PC-3 (cell line): ENCODE results near the gene VSX1. TPM values are rescaled to one million over a fixed set of nuclear protein-coding genes. Genes with fewer than 3 reads are reported as not detected.

Experiments used
- ATAC-seq: fragments of 200-7000 bp; cut with Tn5 transposase; 2 replicates; pipeline ENCODE4 v1.9.1; 2020; ENCODE audit warnings: mild to moderate bottlenecking, moderate library complexity
- BruUV-seq: library from RNA; stranded (reverse); fragments of 400-500 nt; replicated peaks from 2 replicates; lab custom pipeline; 2021; lab: Mats Ljungman, UMichigan
- CTCF ChIA-PET: fragments of 300-600 bp; sonication (Branson Sonifier 250); formaldehyde crosslinking; loops from one replicate; lab custom pipeline; 2022; ENCODE audit warnings: antibody characterized with exemption; lab: Charles Lee
- POLR2A ChIA-PET: fragments of 300-600 bp; sonication (Branson Sonifier 250); formaldehyde crosslinking; loops from one replicate; lab custom pipeline; 2022; ENCODE audit warnings: antibody characterized with exemption; ENCODE audit not compliant: unreplicated experiment; lab: Charles Lee
- DNase-seq: peaks from one replicate; pipeline ENCODE4 v3.0.0-alpha.2; 2015
- H2AFZ ChIP-seq: fragments of 300-600 bp; sonication (generic); 2 replicates; pipeline ENCODE4 v1.6.0; 2016; ENCODE audit warnings: antibody characterized with exemption, low read length
- H3F3A ChIP-seq: fragments of 300-600 bp; sonication (generic); one replicate; pipeline ENCODE4 v1.6.0; 2017; ENCODE audit warnings: antibody characterized with exemption, low read length, control low read depth, mild to moderate bottlenecking; ENCODE audit not compliant: unreplicated experiment
- H3K27ac ChIP-seq: fragments of 300-600 bp; sonication (generic); 2 replicates; pipeline ENCODE4 v1.5.1; 2016; ENCODE audit warnings: mild to moderate bottlenecking, low read length
- H3K27me3 ChIP-seq: fragments of 300-600 bp; sonication (generic); 2 replicates; pipeline ENCODE4 v1.6.1; 2016; ENCODE audit warnings: low read length, mixed read lengths
- H3K36me3 ChIP-seq: fragments of 300-600 bp; sonication (generic); 2 replicates; pipeline ENCODE4 v1.6.1; 2016; ENCODE audit warnings: low read depth, mixed run types, low read length, mixed read lengths
- H3K4me1 ChIP-seq: fragments of 300-600 bp; sonication (generic); 2 replicates; pipeline ENCODE4 v1.5.1; 2016; ENCODE audit warnings: low read length; ENCODE audit not compliant: insufficient read depth
- H3K4me2 ChIP-seq: fragments of 300-600 bp; sonication (generic); 2 replicates; pipeline ENCODE4 v1.6.0; 2016; ENCODE audit warnings: low read length
- H3K4me3 ChIP-seq: fragments of 300-600 bp; sonication (generic); 2 replicates; pipeline ENCODE4 v1.5.1; 2016; ENCODE audit warnings: mild to moderate bottlenecking, low read length, mixed read lengths
- H3K79me2 ChIP-seq: fragments of 300-600 bp; sonication (generic); 2 replicates; pipeline ENCODE4 v1.6.1; 2017; ENCODE audit warnings: low read length, mixed read lengths
- H3K9ac ChIP-seq: fragments of 300-600 bp; sonication (generic); 2 replicates; pipeline ENCODE4 v1.6.0; 2016; ENCODE audit warnings: mild to moderate bottlenecking, low read length
- H3K9me2 ChIP-seq: fragments of 300-600 bp; sonication (generic); replicated peaks from 2 replicates; pipeline ENCODE4 v1.6.1; 2016; ENCODE audit warnings: mixed run types, low read length, mixed read lengths
- H3K9me3 ChIP-seq: fragments of 300-600 bp; sonication (generic); 2 replicates; pipeline ENCODE4 v1.6.1; 2016; ENCODE audit warnings: low read length, mixed read lengths
- H4K20me1 ChIP-seq: fragments of 300-600 bp; sonication (generic); 2 replicates; pipeline ENCODE4 v1.6.1; 2016; ENCODE audit warnings: low read length, mixed read lengths
- EZH2 ChIP-seq: fragments of 300-600 bp; sonication (generic); IDR thresholded peaks from one replicate; pipeline ENCODE4 v1.6.1; 2017; ENCODE audit warnings: antibody characterized with exemption, mild to moderate bottlenecking, low read length; ENCODE audit not compliant: unreplicated experiment
- EZH2phosphoT487 ChIP-seq: fragments of 300-600 bp; sonication (generic); IDR thresholded peaks from 2 replicates; pipeline ENCODE4 v1.6.1; 2018; ENCODE audit warnings: mild to moderate bottlenecking, antibody characterized with exemption, low read length, borderline replicate concordance
- intact Hi-C: fragments of 100-400 bp; cut with micrococcal nuclease; formaldehyde crosslinking; loops from 2 replicates; pipeline ENCODE4 v1.9.0; 2023
- total RNA-seq: library from RNA; depleted of rRNA; stranded (reverse); fragments of >200 nt; gene quantifications from 2 replicates; pipeline ENCODE4 v1.2.3, GENCODE V29; 2014
- TF ChIP-seq, protein P1 (sequence below): fragments of 300-600 bp; sonication (generic); conservative IDR thresholded peaks from 2 replicates; pipeline ENCODE4 v1.5.1; 2017; ENCODE audit warnings: antibody characterized with exemption, low read depth, mild to moderate bottlenecking, low read length

Gene VSX1
- total RNA-seq, 1 experiment from 2014 or later = not detected

GRCh38 chr20:25090492-25091429 lies 8.8 kb upstream of the VSX1 start:
- BruUV-seq = no TSS peak
- no peaks in the 10 kb centered on the region for H3K4me1 ChIP-seq
- H4K20me1 ChIP-seq = no peaks in the 10 kb centered on the region
- no peaks in the 10 kb centered on the region; the same call in 1 of the 2 replicates for H3K27me3 ChIP-seq
- H3K4me2 ChIP-seq = no peak overlapping the region
- H2AFZ ChIP-seq = no peak overlapping the region
- TF ChIP-seq EZH2phosphoT487 (no peak), EZH2 (no peak)
- TF ChIP-seq, protein P1, sequence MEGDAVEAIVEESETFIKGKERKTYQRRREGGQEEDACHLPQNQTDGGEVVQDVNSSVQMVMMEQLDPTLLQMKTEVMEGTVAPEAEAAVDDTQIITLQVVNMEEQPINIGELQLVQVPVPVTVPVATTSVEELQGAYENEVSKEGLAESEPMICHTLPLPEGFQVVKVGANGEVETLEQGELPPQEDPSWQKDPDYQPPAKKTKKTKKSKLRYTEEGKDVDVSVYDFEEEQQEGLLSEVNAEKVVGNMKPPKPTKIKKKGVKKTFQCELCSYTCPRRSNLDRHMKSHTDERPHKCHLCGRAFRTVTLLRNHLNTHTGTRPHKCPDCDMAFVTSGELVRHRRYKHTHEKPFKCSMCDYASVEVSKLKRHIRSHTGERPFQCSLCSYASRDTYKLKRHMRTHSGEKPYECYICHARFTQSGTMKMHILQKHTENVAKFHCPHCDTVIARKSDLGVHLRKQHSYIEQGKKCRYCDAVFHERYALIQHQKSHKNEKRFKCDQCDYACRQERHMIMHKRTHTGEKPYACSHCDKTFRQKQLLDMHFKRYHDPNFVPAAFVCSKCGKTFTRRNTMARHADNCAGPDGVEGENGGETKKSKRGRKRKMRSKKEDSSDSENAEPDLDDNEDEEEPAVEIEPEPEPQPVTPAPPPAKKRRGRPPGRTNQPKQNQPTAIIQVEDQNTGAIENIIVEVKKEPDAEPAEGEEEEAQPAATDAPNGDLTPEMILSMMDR = no peak
- ATAC-seq = peak; percentile 57
- ChIA-PET POLR2A (no interaction called here), CTCF (no interaction called here)
- H3K4me3 ChIP-seq = no peak overlapping the region
- no peak overlapping the region for H3K27ac ChIP-seq
- H3F3A ChIP-seq = no peaks in the 10 kb centered on the region
- no peak overlapping the region for H3K9ac ChIP-seq
- intact Hi-C loops = no loop called here
- H3K36me3 ChIP-seq = no peaks in the 10 kb centered on the region
- no peaks in the 10 kb centered on the region for H3K9me3 ChIP-seq
- DNase-seq = peak; percentile 49
- no peaks in the 10 kb centered on the region for H3K79me2 ChIP-seq
- H3K9me2 ChIP-seq = no peaks in the 10 kb centered on the region

GRCh38 chr20:25089662-25090061 lies 7.7 kb upstream of the VSX1 start:
- Histone ChIP-seq H3K79me2 (no peaks in the 10 kb centered on the region), H3K27ac (no peak overlapping the region), H4K20me1 (no peaks in the 10 kb centered on the region), H3K9me2 (no peaks in the 10 kb centered on the region), H2AFZ (no peak overlapping the region), H3K9ac (no peak overlapping the region), H3K4me3 (no peak overlapping the region), H3F3A (no peaks in the 10 kb centered on the region), H3K4me1 (no peaks in the 10 kb centered on the region), H3K36me3 (no peaks in the 10 kb centered on the region), H3K9me3 (no peaks in the 10 kb centered on the region), H3K4me2 (no peak overlapping the region), H3K27me3 (peaks cover 4% of the 10 kb centered on the region; the same call in 1 of the 2 replicates)
- TF ChIP-seq, protein P1 = no peak
- no peak for TF ChIP-seq EZH2
- no peak for TF ChIP-seq EZH2phosphoT487
- BruUV-seq = no TSS peak
- ATAC-seq (no peak), DNase-seq (no peak)
- intact Hi-C loops = no loop called here
- CTCF ChIA-PET = no interaction called here
- POLR2A ChIA-PET = no interaction called here

- CTCF ChIA-PET = no interaction called here
- H3K9me2 ChIP-seq = no peaks in the 10 kb centered on the region
- H4K20me1 ChIP-seq = no peaks in the 10 kb centered on the region
- no peaks in the 10 kb centered on the region for H3F3A ChIP-seq
- H3K9ac ChIP-seq = no peak overlapping the region
- POLR2A ChIA-PET = no interaction called here
- BruUV-seq = no TSS peak
- peaks cover 6% of the 10 kb centered on the region; the same call in 1 of the 2 replicates for H3K27me3 ChIP-seq
- ATAC-seq = no peak
- no peaks in the 10 kb centered on the region for H3K36me3 ChIP-seq
- no peak overlapping the region for H2AFZ ChIP-seq
- TF ChIP-seq, protein P1 = no peak
- no peak for TF ChIP-seq EZH2phosphoT487
- TF ChIP-seq EZH2 = no peak
- intact Hi-C loops = no loop called here
- no peak overlapping the region for H3K4me3 ChIP-seq
- no peak for DNase-seq
- H3K4me2 ChIP-seq = no peak overlapping the region
- H3K79me2 ChIP-seq = no peaks in the 10 kb centered on the region
- no peaks in the 10 kb centered on the region for H3K9me3 ChIP-seq
- no peak overlapping the region for H3K27ac ChIP-seq
- H3K4me1 ChIP-seq = no peaks in the 10 kb centered on the region
Measured at GRCh38 chr20:25089096-25089495, 7.2 kb upstream of the VSX1 start.
